Caki2 (cell line): ENCODE results near the gene TMEM18. TPM values are rescaled to one million over a fixed set of nuclear protein-coding genes. Genes with fewer than 3 reads are reported as not detected.
"Not testable (repeated sequence)": the region's sequence is repeated elsewhere in the genome, so short reads cannot be mapped to it uniquely, and the experiment has no call there.

ENCODE experiments used
- DNase-seq: peaks from one replicate; pipeline ENCODE4 v3.0.0-alpha.2; 2015; ENCODE audit warnings: low read depth
- in situ Hi-C: cut with HindIII; loops from 2 replicates; pipeline ENCODE4 v1.10.0; 2016; ENCODE audit warnings: low sequenced_read_pairs, low pct_unique_long_range_greater_than_20kb, mixed read lengths
- total RNA-seq: library from RNA; depleted of rRNA; stranded (reverse); fragments of >200 nt; shearing (Covaris generic); gene quantifications from 2 replicates; pipeline ENCODE4 v1.2.3, GENCODE V29; 2014; ENCODE audit warnings: low replicate concordance; rRNA removed

The TMEM18 gene
- total RNA-seq = 31.3 and 31.9 TPM in 2 replicates

DNA sequence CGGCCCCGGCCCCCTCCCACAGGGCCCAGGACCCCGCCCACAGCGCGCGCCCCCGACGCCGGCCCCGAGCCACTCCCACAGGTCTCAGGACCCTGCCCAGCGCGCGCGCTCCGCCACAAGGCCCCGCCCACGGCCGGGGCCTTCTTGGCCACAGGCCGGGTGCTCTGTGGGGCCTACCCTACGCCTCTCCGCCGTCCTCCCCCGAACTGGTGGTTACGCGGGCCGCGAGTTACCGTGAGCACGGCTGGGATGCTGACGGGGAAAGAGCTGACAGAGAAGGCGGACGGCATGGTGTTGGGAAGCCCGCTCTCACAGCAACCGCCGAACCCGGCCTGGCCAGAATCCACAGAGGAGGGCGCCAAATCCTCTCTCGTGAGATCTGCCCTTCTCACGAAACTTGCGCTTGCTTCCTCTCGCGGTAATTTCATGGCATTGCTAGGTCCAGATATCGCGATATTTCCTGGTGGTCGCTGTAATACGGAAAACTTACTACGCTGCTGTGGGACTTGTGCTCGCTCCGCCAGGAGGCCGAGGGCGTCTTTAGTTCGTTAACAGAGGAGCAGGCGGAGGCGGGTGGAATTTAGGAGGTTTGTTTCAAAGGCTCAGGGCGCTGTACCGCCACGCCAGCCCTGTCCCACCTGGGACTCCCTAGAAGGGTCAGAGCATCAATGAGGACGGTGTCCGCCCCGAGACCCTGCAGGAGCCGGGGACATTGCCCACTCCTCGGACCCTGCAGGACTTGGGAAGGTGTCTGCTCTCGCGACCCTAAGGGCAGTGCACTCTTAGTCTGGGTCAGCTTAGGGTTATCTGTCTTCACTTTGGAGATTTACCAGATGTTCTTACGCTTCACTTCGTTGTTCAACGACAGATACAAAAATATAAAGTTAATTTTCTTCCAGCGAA, at the start of gene TMEM18:
Gene TMEM18 (minus strand): TSS at position 351 of the 903 bp plus-strand sequence. CDS start 61 bp downstream, at position 290.
- in situ Hi-C loops = no loop called here
- peak; percentile 97 for DNase-seq

DNA sequence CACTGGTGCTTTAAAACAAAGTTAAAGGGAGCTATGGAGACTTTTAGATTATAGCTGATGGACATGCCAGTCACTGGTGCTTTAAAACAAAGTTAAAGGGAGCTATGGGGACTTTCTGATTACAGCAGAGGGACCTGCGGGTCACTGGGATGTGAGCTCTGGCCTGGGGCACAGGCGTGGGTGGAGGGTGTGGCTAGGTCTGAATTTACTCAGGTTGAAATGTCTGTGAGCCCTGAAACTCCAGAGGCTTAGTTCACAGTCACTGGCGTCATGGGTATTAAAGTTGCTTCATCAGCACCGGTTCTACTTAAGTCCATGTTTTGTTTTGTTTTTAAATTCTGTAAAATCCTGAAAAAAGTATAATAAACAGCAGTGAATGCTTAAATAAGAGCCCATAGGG, 49.0 kb upstream of the TMEM18 start:
- no peak for DNase-seq
- in situ Hi-C loops = no loop called here

DNA sequence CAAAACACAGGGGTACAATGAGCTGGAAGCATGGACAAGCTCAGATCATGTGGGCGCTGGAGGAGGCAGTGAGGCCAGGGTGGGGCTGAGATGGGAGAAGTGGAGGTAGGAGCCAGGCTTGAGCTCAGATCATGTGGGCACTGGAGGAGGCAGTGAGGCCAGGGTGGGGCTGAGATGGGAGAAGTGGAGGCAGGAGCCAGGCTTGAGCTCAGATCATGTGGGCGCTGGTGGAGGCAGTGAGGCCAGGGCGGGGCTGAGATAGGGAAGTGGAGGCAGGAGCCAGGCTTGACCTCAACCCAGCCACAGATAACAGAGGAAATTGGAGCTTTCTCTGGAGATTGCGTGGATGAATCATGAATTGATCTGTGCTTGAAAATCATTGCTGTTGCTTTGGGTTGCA, 48.3 kb upstream of the TMEM18 start:
- no peak for DNase-seq
- in situ Hi-C loops = no loop called here

DNA sequence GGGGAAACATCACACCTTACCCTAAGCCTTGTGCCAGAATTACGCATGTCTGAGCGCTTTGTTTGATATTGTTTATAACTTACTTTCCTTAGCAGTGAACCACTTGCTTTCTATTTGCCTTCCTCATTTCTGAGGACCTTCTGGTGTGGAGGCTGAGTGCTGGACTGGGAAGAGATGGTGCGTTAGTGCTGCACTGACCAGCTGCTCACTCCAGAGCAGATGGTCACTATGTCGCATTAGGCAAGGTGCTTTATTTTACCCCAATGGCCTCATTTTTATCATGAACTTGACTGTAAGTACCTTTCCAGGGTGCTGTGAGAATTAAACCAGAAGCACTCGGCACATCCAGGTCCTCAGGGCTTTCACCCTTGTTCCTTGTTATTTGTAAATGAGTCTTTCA, 46.6 kb upstream of the TMEM18 start:
- DNase-seq = no peak
- in situ Hi-C loops = no loop called here

DNA sequence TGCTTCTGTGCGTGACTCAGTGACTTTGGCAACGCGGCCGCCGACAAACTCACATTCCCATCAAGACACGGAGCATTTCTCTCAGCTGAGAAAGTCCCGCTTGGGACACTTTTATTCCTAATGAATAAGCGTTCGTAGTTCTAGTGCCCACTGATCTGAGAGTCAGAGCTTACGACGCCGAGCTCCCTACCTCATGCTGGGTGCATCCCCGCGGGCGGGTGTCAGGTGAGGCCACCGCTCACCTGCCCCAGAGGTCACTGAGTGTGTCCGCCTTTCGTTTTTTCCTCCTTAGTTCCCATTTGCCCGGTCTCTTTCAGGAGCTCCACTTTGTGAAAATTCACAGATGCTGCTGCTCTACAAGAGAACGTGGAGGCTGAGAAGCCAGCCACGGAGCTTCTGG, 43.6 kb upstream of the TMEM18 start:
- in situ Hi-C loops = no loop called here
- DNase-seq = no peak

DNA sequence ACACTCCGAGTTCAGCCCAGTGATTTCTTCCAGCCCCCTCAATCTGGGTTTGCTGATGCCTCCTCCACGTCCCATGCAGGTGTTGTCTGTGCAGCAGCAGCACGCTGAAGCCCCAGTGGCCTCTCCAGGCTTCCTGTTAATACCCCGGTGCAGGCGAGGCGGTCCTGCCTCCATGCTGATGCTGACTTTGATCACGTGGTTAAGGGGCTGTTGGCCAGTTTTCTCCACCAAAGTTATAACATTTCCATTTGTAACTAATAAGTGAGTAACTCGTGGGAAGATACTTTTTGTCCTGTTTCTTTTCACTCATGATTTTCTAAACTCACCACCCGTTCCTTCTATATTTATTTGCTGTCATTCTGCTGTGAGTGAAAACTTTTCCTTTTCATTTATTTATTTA, 42.5 kb upstream of the TMEM18 start:
- no peak for DNase-seq
- in situ Hi-C loops = no loop called here

DNA sequence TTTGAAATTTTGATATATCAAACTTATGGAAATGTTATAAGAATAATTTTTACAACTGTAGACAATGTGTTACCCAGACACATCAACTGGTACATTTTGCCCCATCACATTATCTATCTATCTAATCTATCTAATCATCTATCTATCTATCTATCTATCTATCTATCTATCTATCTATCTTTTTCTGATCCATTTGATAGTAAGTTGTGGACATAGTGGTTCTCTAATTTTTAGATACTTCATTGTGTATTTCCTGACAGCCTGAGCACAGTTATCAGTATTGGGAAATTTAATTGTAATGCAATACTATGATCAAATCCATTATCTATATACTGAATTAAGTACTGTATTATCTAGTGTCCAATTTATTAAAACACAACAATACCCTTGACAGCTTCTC, 42.0 kb upstream of the TMEM18 start:
- DNase-seq = no peak
- in situ Hi-C loops = no loop called here

DNA sequence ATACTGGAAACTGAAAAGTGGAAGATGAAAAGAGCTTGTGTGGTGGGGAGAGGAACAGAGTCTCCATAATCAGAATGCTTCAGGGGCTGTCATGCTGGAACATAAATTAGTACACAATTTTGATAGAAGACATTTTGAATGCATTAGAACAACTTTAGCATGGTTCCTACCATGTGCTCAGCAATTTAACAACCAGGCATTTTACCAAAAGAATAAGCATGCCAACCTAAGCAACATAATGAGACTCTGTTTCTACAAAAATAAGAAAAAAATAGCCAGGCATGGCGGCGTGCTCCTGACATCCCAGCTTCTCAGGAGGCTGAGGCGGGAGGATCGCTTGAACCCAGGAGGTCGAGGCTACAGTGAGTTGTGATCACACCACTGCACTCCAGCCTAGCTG, 40.5 kb upstream of the TMEM18 start:
- in situ Hi-C loops = no loop called here

DNA sequence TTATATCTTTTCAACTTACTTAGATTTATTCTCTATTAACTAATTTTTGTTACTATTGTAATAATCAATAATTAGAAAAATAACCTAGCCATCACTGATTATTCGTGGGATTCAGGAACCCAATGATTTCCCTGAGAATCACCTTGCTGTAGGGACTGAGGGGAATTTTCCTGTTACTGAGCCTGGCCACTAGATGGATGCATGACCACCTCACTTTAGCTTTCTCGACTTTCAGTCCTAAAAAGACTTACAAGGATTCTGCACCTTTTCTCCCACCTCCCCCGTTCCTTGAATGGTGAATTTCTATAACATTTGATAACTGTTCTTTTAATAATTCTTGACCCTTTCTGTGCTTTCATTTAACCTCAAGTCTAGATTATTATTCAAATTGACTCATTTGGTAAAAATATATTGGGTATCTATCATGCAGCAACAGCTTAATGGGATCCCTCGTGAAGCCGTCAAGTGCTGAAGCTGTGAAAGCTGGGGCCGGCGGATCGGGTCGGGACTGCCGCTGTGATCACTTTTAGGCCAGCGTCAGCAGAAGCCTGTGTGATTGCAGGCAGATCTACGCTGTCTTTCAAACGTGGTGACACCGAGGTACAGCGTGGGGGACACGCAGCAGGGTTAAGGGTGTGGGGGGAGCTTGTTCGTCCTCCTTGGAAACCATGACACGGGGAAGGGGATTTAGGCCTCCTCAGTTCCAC, 38.8 kb upstream of the TMEM18 start:
- no peak for DNase-seq

More for the DNA sequence above, 40.5 kb upstream of the TMEM18 start:
- no peak for DNase-seq

DNA sequence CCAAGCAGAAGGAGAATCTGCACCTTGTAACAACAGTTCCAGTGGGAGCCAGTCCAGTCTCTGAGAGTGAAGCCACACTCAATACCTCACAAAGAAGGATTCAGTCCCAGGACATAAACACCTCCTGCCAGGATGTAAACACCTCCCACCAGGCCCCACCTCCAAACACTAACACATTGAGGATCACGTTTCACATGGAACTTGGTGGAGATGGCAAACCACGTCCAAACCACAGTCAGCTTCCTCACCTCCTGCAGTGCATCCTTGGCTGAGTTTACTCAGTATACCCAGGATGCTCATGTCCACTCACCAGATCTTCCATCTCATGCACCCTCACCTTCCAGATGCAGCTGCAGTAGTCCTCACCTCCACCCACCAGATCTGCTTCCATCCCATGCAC, 37.8 kb upstream of the TMEM18 start:
- in situ Hi-C loops = no loop called here
- no peak for DNase-seq

More for the DNA sequence above, 38.8 kb upstream of the TMEM18 start:
- in situ Hi-C loops = no loop called here

DNA sequence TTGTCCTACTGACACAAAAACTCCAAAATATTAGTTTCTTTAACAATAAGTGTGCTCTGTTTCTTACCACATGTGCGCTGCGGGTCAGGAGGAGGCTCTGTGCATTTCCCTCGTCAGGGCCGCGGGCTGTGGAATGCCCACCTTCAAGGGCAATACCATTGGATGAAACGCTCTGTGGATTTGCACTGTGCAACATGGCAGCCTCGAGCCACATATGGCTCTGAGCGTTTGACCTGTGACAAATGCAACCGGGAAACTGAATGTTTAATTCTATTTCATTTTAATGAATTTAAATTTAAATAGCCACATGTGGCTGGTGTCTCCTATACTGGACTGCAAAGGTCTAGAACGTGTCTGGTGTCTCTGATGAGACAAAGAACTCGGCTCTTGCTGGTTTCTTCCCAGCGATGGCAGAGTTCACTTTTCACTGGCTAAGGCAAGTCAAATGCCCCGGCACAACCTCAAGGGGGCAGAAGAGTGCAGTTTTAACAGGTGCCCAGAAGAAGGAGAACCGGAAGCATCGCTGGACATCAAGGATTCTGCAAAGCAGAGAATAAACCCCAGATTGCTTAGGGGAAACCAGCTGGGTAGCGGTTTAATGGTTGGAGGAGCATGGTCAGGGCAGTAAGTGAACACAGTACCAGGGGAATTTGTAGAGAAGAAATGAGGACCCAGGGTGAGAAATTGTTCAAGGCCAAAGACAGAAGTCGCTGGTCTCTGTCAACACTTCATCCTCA, 37.0 kb upstream of the TMEM18 start:
- in situ Hi-C loops = no loop called here
- DNase-seq = peak; percentile 40

DNA sequence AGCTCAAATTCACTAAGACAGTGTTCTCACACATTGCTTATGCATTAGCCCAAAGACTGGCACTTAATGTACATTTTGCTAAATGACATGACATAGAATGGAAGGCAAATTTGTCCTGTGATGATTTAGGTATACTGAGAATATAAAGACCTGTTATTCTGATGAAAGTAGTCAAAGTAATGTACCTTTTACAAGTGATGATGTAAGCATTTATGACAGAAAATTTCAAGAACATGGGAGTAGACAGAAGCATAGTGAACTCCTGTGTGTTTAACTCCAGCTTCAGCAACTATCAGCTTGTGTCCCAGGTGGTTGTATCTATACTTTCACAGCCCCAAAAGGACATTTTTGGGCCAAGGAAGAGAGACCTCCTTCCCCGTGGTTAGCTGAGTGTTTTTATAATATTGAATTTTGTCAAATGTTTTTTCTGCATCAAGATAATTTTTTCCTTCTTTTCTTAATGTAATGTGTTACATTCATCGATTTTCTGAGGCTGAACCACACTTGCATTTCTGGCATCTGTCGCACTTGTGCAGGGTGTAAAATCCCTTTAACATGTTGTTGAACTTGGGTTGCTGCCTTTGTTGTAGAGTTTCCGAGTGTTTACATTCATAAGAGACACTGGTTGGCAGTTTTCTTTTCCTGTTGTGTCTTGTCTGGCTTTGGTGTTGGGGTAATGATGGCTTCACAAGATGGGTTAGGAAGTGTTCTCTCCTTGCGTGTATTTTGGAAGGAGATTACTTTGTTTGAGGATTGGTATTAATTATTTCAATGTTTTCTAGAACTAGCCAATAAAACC, 33.9 kb upstream of the TMEM18 start:
- no peak for DNase-seq
- in situ Hi-C loops = no loop called here

DNA sequence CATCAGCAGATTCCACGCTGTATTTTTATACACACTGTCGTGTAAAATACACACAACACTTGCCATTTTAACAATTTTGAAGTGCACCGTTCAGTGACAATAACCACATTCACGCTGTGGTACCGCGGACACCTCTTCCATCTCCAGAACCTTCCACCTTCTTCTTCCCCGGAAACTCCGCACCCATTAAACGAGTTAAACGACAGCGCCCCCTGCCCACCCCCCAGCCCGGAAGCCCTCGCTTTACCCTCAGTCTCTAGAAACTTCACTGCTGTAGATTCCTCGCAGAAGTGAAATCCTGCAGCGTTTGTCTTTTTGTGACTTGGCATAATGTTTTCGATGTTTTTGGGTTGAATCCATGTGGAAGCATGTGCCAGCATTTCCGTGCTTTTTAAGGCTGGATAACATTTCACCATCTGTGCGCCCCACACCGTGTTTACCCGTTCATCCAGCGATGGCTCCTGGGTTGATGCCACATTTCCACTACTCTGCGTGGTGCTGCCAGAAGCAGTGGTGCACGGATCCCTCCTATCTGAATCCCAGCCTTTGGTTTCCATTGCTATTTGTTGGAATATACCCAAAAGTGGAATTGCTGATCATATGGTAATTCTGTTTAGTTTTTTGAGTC, 32.0 kb upstream of the TMEM18 start:
- in situ Hi-C loops = no loop called here
- no peak for DNase-seq

DNA sequence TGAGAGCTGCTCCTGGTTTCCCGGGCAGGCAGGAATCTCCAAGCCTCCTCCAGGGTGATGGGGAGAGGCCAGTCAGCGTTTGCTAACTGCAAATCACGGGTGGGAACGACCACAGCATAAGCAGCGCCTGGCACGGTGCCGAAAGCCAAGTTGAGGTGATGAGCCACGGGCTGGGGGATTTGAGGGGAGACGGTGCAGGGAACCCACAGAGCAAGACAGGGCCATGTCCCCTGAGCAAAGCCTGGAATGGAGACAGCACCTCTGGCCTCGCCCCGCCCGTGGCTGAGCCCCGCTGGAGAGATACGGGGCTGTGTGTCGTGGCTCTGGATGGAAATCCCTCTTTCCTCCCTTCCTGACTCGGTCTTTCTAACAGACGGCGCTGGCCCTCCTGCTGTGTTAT, 31.5 kb upstream of the TMEM18 start:
- DNase-seq = no peak
- in situ Hi-C loops = no loop called here

DNA sequence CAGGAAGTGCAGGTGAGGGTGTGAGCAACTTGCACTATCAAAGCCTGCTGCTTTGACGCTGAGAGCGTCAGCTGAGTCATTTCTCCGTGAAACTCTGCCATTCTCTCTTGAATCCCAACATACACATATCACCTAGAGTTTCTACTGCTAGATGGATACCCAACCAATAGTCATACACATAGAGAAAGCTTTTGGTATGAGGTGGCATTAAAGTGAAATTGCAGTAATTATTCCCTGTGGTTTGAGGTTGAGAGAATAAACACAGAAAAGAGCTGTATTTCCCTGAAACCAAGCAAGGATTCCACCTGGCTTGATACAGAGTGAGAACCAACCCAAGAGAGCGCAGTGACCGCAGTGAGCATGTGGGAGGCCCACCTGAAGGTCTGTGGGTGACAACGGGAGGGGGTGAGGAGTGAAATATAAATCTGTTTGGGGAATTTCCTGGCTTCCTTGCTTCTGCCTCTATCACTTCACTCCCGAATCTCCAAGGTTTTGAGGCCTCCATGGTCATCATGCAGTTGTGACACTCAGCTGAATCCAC, 28.8 kb upstream of the TMEM18 start:
- DNase-seq = no peak
- in situ Hi-C loops = no loop called here

DNA sequence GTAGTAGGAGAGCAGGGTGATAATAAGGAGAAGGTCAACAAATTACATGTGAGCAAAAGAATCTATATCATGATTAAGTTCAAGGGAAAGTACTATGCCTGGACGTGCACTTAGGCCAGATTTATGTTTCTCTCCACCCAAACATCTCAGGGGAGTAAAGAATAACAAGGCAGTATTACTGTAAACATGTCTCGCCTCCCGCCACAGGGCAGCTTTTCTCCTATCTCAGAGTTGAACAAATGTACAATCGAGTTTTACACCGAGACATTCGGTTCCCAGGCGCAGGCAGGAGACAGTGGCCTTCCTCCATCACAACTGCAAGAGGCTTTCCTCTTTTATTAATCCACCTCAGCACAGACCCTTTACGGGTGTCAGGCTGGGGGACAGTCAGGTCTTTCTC, 25.6 kb upstream of the TMEM18 start:
- DNase-seq, in situ Hi-C loops: not testable (repeated sequence)

DNA sequence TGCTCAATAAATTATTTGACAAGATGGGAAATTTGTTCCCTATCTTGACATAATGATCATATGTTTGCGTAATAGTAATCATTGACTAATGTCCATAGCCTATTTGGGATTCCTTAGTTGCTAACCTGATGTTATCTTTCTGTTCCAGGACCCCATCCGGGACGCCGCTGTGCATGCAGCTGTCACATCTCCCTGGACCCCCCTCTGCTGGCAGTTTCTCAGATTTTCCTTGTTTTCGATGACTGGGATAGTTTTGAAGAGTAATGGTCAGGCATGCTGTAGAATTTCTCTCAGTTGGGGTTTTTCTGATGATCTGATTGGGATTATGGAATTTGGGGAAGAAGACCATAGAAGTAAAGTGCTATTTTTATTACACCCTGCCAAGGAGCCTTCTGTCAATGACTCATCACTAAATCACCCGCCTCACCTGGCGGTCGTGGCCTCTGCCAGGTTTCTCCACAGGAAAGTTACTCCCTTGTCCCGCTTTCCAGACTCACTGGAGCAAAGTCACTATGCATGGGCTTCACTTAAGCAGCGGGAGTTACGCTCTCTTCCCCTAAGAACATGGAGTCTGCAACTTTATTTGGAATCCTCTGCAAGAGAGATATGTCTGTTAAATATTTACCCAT, 19.9 kb upstream of the TMEM18 start:
- in situ Hi-C loops = no loop called here
- DNase-seq = no peak
